ENCODE results near the gene PDE10A.

Gene PDE10A

GRCh38 chr6:165640806-165641205, 22.2 kb downstream of the PDE10A start:
- DNase-seq (ENCODE audit: low read depth): no peak
- TF ChIP-seq, protein P1, sequence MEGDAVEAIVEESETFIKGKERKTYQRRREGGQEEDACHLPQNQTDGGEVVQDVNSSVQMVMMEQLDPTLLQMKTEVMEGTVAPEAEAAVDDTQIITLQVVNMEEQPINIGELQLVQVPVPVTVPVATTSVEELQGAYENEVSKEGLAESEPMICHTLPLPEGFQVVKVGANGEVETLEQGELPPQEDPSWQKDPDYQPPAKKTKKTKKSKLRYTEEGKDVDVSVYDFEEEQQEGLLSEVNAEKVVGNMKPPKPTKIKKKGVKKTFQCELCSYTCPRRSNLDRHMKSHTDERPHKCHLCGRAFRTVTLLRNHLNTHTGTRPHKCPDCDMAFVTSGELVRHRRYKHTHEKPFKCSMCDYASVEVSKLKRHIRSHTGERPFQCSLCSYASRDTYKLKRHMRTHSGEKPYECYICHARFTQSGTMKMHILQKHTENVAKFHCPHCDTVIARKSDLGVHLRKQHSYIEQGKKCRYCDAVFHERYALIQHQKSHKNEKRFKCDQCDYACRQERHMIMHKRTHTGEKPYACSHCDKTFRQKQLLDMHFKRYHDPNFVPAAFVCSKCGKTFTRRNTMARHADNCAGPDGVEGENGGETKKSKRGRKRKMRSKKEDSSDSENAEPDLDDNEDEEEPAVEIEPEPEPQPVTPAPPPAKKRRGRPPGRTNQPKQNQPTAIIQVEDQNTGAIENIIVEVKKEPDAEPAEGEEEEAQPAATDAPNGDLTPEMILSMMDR (conservative IDR thresholded peaks at IDR 0.05; ENCODE audit: low read length): no peak
- no peak overlapping the region for H3K4me3 ChIP-seq (ENCODE audit: low read length)

DNA sequence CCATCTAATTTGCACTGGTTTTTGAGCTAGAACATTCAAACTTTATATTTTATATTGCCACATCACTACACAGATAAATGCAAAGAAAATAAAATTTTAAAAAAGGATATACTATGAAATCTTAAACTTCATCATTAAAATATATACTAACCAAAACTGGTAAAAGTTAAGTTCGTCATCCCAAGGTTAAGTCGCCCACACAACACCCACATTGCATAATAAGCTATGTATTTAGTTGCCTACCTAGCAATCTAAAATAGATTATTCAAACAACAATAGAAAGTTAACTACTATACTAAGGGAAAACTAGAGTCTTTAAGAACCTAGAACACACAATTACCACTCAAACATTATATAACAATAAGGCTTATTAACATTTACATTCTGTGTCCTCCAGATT, 24.5 kb downstream of the PDE10A start:
- H3K4me3 ChIP-seq (ENCODE audit: low read length): no peak overlapping the region
- TF ChIP-seq, protein P1 (conservative IDR thresholded peaks at IDR 0.05; ENCODE audit: low read length): no peak
- no peak for DNase-seq (ENCODE audit: low read depth)

DNA sequence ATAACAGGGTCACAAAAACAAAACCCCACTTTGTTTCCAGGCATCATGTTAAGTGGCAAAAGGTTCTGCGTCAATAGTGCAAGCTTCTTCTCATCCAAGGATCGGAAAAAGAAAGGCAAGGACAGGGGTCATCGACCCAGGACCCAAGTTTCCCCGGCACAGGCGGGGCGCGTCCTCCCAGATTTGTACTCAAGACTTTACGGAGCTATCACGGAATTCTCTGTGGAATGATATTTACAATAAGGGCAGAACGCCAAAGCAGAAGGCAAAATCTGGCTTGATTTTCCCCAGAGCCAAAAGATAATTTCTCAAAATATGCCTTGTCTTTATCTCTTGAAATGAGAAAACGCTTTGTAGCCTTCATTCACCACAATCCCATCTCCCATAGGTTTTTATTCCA, 25.5 kb downstream of the PDE10A start:
- H3K4me3 ChIP-seq (ENCODE audit: low read length): no peak overlapping the region
- no peak for DNase-seq (ENCODE audit: low read depth)
- TF ChIP-seq, protein P1 (conservative IDR thresholded peaks at IDR 0.05; ENCODE audit: low read length): no peak

GRCh38 chr6:165636402-165637048, 26.5 kb downstream of the PDE10A start:
- TF ChIP-seq, protein P1 (conservative IDR thresholded peaks at IDR 0.05; ENCODE audit: low read length): no peak
- H3K4me3 ChIP-seq (ENCODE audit: low read length): no peak overlapping the region
- peak; percentile 20 for DNase-seq (ENCODE audit: low read depth)

GRCh38 chr6:165635965-165636364, 27.1 kb downstream of the PDE10A start:
- TF ChIP-seq, protein P1 (conservative IDR thresholded peaks at IDR 0.05; ENCODE audit: low read length): no peak
- no peak overlapping the region for H3K4me3 ChIP-seq (ENCODE audit: low read length)

DNA sequence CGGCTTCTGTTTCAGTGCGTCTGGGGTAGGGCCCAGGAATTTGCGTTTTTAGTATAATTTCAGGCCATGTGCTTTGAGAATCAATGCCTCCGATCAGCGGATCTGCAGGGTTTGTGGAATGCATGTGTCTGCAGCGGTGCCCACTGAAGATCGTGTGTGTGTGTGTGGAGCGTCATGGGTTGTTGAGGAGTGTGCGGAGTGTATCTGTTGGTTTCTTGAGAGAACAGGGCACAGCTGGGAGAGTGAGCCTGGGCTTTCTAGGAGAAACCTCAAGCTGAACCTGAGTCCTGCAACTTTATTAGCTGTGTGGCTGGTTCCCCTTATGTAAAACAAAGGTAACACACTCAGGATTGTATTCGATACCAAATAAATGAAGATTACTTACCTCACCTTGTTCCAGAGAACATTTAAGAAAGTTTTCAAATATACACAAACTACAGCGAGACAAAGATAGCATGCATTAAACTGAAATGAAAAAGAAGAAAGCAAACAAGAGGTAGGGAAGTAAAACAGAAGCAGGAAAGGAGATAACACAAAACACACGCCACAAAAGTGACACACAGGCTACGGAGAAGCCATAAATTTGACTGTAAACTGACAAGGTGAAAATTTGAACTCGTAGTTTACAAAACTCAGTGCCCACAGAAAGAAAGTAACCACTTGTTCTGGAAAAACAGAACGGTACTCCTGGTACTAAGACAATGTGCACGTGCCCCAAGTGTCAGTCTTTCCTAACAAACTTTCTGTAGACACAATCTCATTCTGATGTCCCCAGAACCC, 28.8 kb downstream of the PDE10A start:
- DNase-seq (ENCODE audit: low read depth): no peak
- TF ChIP-seq, protein P1 (conservative IDR thresholded peaks at IDR 0.05; ENCODE audit: low read length): no peak
- H3K4me3 ChIP-seq (ENCODE audit: low read length): no peak overlapping the region

More at GRCh38 chr6:165635965-165636364, 27.1 kb downstream of the PDE10A start:
- no peak for DNase-seq (ENCODE audit: low read depth)

- no peak for DNase-seq (ENCODE audit: low read depth)
- H3K4me3 ChIP-seq (ENCODE audit: low read length): no peak overlapping the region
- TF ChIP-seq, protein P1 (conservative IDR thresholded peaks at IDR 0.05; ENCODE audit: low read length): no peak
Measured at GRCh38 chr6:165632194-165632593, 30.8 kb downstream of the PDE10A start.
